Liver (tissue), 9 donors: ENCODE results near the gene PCNP. TPM values are rescaled to one million over a fixed set of nuclear protein-coding genes. Genes with fewer than 3 reads are reported as not detected.

ENCODE experiments used
- DNase-seq: peaks from one replicate; pipeline ENCODE4 v3.0.0-alpha.2; 2017; ENCODE audit warnings: low spot score
- H3K27ac ChIP-seq, 2 donors: one replicate each; pipeline ENCODE4 v1.7.0; 2013; ENCODE audit warnings: inconsistent platforms in 2 of 2, low read length in 2 of 2, control low read depth in 1 of 2, low read depth in 1 of 2, mild to moderate bottlenecking in 1 of 2
- H3K27me3 ChIP-seq, 4 donors: one replicate each; pipeline versions ENCODE4 v1.6.1 to v1.7.0; 2013; ENCODE audit warnings: low read length in 3 of 4, inconsistent platforms in 1 of 4, mild to moderate bottlenecking in 1 of 4, moderate library complexity in 1 of 4; ENCODE audit not compliant: control insufficient read depth in 4 of 4, insufficient read depth in 4 of 4
- H3K36me3 ChIP-seq, 4 donors: one replicate each; pipeline versions ENCODE4 v1.6.1 to v1.7.0; 2013; ENCODE audit warnings: low read length in 3 of 4, mild to moderate bottlenecking in 3 of 4, low read depth in 1 of 4, moderate library complexity in 1 of 4; ENCODE audit not compliant: control insufficient read depth in 4 of 4, insufficient read depth in 3 of 4
- H3K4me1 ChIP-seq, 4 donors: one replicate each; pipeline versions ENCODE4 v1.6.1 to v1.7.0; 2013; ENCODE audit warnings: low read length in 3 of 4, mild to moderate bottlenecking in 3 of 4, moderate library complexity in 1 of 4; ENCODE audit not compliant: control insufficient read depth in 4 of 4, insufficient read depth in 4 of 4
- H3K4me3 ChIP-seq, 3 donors: one replicate each; pipeline versions ENCODE4 v1.6.1 to v1.7.0; 2013; ENCODE audit warnings: low read length in 3 of 3, control low read depth in 1 of 3, low read depth in 1 of 3, mild to moderate bottlenecking in 1 of 3
- H3K9ac ChIP-seq, 2 donors: one replicate each; pipeline ENCODE4 v1.7.0; 2013; ENCODE audit warnings: low read length in 2 of 2, mild to moderate bottlenecking in 2 of 2, moderate library complexity in 2 of 2, control low read depth in 1 of 2, low read depth in 1 of 2
- H3K9me3 ChIP-seq, 4 donors: one replicate each; pipeline versions ENCODE4 v1.6.1 to v1.7.0; 2013; ENCODE audit warnings: low read length in 3 of 4; ENCODE audit not compliant: control insufficient read depth in 4 of 4
- EGR1 ChIP-seq, 2 donors: IDR thresholded peaks; 2 replicates each; pipeline ENCODE4 v1.6.1; 2016 to 2018; ENCODE audit warnings: antibody characterized with exemption in 2 of 2, low read depth in 2 of 2
- FOXA1 ChIP-seq: IDR thresholded peaks from 2 replicates; pipeline ENCODE4 v1.6.1; 2016; ENCODE audit warnings: antibody characterized with exemption
- FOXA2 ChIP-seq: IDR thresholded peaks from 2 replicates; pipeline ENCODE4 v1.6.1; 2016; ENCODE audit warnings: antibody characterized with exemption
- GABPA ChIP-seq, 2 donors: IDR thresholded peaks in 1 of 2; conservative IDR thresholded peaks in 1 of 2; 2 replicates each; pipeline ENCODE4 v1.6.1; 2016; ENCODE audit warnings: antibody characterized with exemption in 2 of 2, mild to moderate bottlenecking in 1 of 2, moderate library complexity in 1 of 2
- HNF4A ChIP-seq, 2 donors: conservative IDR thresholded peaks; 2 replicates each; pipeline ENCODE4 v1.6.1; 2016; ENCODE audit warnings: antibody characterized with exemption in 2 of 2, mild to moderate bottlenecking in 2 of 2
- HNF4G ChIP-seq: IDR thresholded peaks from 2 replicates; pipeline ENCODE4 v1.6.1; 2016; ENCODE audit warnings: antibody characterized with exemption
- JUND ChIP-seq, 2 donors: IDR thresholded peaks; 2 replicates each; pipeline ENCODE4 v1.6.1; 2016; ENCODE audit warnings: antibody characterized with exemption in 2 of 2
- MAX ChIP-seq: IDR thresholded peaks from 2 replicates; pipeline ENCODE4 v1.6.1; 2016; ENCODE audit warnings: antibody characterized with exemption
- NR2F2 ChIP-seq: IDR thresholded peaks from 2 replicates; pipeline ENCODE4 v1.6.1; 2016; ENCODE audit warnings: antibody characterized with exemption
- RAD21 ChIP-seq, 2 donors: IDR thresholded peaks; 2 replicates each; pipeline ENCODE4 v1.6.1; 2016; ENCODE audit warnings: antibody characterized with exemption in 2 of 2, mild to moderate bottlenecking in 2 of 2
- RXRA ChIP-seq, 2 donors: IDR thresholded peaks; 2 replicates each; pipeline ENCODE4 v1.6.1; 2017 to 2018; ENCODE audit warnings: antibody characterized with exemption in 2 of 2, mild to moderate bottlenecking in 1 of 2
- SP1 ChIP-seq: IDR thresholded peaks from 2 replicates; pipeline ENCODE4 v1.6.1; 2018; ENCODE audit warnings: antibody characterized with exemption, mild to moderate bottlenecking
- TAF1 ChIP-seq: conservative IDR thresholded peaks from 2 replicates; pipeline ENCODE4 v1.6.1; 2016; ENCODE audit warnings: antibody characterized with exemption, mild to moderate bottlenecking
- YY1 ChIP-seq: IDR thresholded peaks from 2 replicates; pipeline ENCODE4 v1.6.1; 2016; ENCODE audit warnings: antibody characterized with exemption, mild to moderate bottlenecking
- WGBS: extraction: QIAGEN DNeasy Blood & Tissue Kit; methylation state at CpG from one replicate; pipeline ENCODE4 v1.1.7; 2013; 5-methylcytosine and 5-hydroxymethylcytosine counted together
- polyA plus RNA-seq, 2 donors: library from polyadenylated mRNA; stranded (reverse) in 1 of 2; unstranded in 1 of 2; fragments of 200-250 nt in 1 of 2; fragments of >200 nt in 1 of 2; fragmentation: Nextera tagmentation in 1 of 2; extraction: Ambion mirVana in 1 of 2; gene quantifications; one replicate each; pipeline versions ENCODE4 v1.2.1 to v1.2.3, GENCODE V29; 2013 to 2015
- total RNA-seq, 2 donors: library from RNA; depleted of rRNA; stranded (reverse); fragments of >200 nt; gene quantifications; one replicate each; pipeline ENCODE4 v1.2.3, GENCODE V29; 2014
- TF ChIP-seq, protein P1 (sequence below): fragments of 150-350 bp; IDR thresholded peaks from 2 replicates; pipeline ENCODE4 v1.5.1; 2017; ENCODE audit warnings: improper control_type of control experiment, low read depth, low read length; ENCODE audit not compliant: missing input control
- TF ChIP-seq, protein P2 (sequence below): IDR thresholded peaks from 2 replicates; pipeline ENCODE4 v1.6.1; 2016; ENCODE audit warnings: antibody characterized with exemption
- TF ChIP-seq, protein P3 (sequence below): IDR thresholded peaks from 2 replicates; pipeline ENCODE4 v1.6.1; 2016; ENCODE audit warnings: antibody characterized with exemption, mild to moderate bottlenecking
- donor health status: healthy.
- donor health status: healthy.
- donor health status: healthy.
- donor health status: healthy.
- donor health status: healthy.

PCNP gene
- total and polyA plus RNA-seq, 4 donors: 28.2 to 59.3 (median 34.5) TPM

- DNase-seq: no peak
- 95% methylated on average over 3 of the region's 3 CpGs for WGBS
- Histone ChIP-seq H3K4me3 (no peak overlapping the region), H3K9me3 (peaks cover 0 to 5% (median under 1%) of the 10 kb centered on the region in 4 donors), H3K27me3 (no peaks in the 10 kb centered on the region), H3K4me1 (no peaks in the 10 kb centered on the region), H3K9ac (no peak overlapping the region), H3K36me3 (no peaks in the 10 kb centered on the region), H3K27ac (no peak overlapping the region)
- TF ChIP-seq HNF4G: no peak
- TF ChIP-seq, protein P1, sequence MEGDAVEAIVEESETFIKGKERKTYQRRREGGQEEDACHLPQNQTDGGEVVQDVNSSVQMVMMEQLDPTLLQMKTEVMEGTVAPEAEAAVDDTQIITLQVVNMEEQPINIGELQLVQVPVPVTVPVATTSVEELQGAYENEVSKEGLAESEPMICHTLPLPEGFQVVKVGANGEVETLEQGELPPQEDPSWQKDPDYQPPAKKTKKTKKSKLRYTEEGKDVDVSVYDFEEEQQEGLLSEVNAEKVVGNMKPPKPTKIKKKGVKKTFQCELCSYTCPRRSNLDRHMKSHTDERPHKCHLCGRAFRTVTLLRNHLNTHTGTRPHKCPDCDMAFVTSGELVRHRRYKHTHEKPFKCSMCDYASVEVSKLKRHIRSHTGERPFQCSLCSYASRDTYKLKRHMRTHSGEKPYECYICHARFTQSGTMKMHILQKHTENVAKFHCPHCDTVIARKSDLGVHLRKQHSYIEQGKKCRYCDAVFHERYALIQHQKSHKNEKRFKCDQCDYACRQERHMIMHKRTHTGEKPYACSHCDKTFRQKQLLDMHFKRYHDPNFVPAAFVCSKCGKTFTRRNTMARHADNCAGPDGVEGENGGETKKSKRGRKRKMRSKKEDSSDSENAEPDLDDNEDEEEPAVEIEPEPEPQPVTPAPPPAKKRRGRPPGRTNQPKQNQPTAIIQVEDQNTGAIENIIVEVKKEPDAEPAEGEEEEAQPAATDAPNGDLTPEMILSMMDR: no peak
- TF ChIP-seq FOXA1: no peak
- no peak for TF ChIP-seq TAF1
- no peak for TF ChIP-seq RAD21 (IDR thresholded peaks at IDR 0.05)
- no peak for TF ChIP-seq MAX
- TF ChIP-seq, protein P2, sequence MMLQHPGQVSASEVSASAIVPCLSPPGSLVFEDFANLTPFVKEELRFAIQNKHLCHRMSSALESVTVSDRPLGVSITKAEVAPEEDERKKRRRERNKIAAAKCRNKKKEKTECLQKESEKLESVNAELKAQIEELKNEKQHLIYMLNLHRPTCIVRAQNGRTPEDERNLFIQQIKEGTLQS: no peak
- no peak for TF ChIP-seq HNF4A (conservative IDR thresholded peaks at IDR 0.05)
- TF ChIP-seq, protein P3, sequence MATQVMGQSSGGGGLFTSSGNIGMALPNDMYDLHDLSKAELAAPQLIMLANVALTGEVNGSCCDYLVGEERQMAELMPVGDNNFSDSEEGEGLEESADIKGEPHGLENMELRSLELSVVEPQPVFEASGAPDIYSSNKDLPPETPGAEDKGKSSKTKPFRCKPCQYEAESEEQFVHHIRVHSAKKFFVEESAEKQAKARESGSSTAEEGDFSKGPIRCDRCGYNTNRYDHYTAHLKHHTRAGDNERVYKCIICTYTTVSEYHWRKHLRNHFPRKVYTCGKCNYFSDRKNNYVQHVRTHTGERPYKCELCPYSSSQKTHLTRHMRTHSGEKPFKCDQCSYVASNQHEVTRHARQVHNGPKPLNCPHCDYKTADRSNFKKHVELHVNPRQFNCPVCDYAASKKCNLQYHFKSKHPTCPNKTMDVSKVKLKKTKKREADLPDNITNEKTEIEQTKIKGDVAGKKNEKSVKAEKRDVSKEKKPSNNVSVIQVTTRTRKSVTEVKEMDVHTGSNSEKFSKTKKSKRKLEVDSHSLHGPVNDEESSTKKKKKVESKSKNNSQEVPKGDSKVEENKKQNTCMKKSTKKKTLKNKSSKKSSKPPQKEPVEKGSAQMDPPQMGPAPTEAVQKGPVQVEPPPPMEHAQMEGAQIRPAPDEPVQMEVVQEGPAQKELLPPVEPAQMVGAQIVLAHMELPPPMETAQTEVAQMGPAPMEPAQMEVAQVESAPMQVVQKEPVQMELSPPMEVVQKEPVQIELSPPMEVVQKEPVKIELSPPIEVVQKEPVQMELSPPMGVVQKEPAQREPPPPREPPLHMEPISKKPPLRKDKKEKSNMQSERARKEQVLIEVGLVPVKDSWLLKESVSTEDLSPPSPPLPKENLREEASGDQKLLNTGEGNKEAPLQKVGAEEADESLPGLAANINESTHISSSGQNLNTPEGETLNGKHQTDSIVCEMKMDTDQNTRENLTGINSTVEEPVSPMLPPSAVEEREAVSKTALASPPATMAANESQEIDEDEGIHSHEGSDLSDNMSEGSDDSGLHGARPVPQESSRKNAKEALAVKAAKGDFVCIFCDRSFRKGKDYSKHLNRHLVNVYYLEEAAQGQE: no peak
- no peak for TF ChIP-seq EGR1 (IDR thresholded peaks at IDR 0.05; ENCODE audit: low read depth in 2 of 2)
- TF ChIP-seq SP1: no peak
Measured at GRCh38 chr3:101619734-101620133, 45.8 kb downstream of the PCNP start.

GRCh38 chr3:101623656-101624055 is 49.7 kb downstream of the PCNP start:
- Histone ChIP-seq H3K9me3 (peaks cover 0 to 7% (median 4%) of the 10 kb centered on the region in 4 donors), H3K36me3 (peaks cover 0 to 2% (median 0%) of the 10 kb centered on the region in 4 donors), H3K4me1 (no peaks in the 10 kb centered on the region), H3K9ac (no peak overlapping the region), H3K27me3 (no peaks in the 10 kb centered on the region), H3K27ac (no peak overlapping the region), H3K4me3 (no peak overlapping the region)
- WGBS: 98% methylated on average over 1 of the region's 1 CpG
- DNase-seq: no peak
- TF ChIP-seq GABPA (IDR thresholded peaks at IDR 0.05 in 1 of 2, conservative IDR thresholded peaks at IDR 0.05 in 1 of 2) (no peak), EGR1 (IDR thresholded peaks at IDR 0.05; ENCODE audit: low read depth in 2 of 2) (no peak), FOXA1 (no peak), MAX (no peak), HNF4A (conservative IDR thresholded peaks at IDR 0.05) (no peak), NR2F2 (no peak), HNF4G (no peak), RAD21 (IDR thresholded peaks at IDR 0.05) (no peak), JUND (IDR thresholded peaks at IDR 0.05) (no peak), YY1 (no peak), FOXA2 (no peak), RXRA (IDR thresholded peaks at IDR 0.05) (no peak)
- TF ChIP-seq, protein P1: no peak
- TF ChIP-seq, protein P2: no peak
- TF ChIP-seq, protein P3: no peak
